Duodenal mucosa (tissue), 2 donors: ENCODE data around the gene CHD5.

Source experiments
- H3K27ac ChIP-seq: one replicate; pipeline ENCODE4 v1.7.0; 2013; ENCODE audit warnings: low read depth, low read length
- H3K27me3 ChIP-seq, 2 donors: one replicate each; pipeline ENCODE4 v1.7.0; 2013; ENCODE audit warnings: low read length in 2 of 2, control low read depth in 1 of 2; ENCODE audit not compliant: insufficient read depth in 2 of 2, control insufficient read depth in 1 of 2
- H3K36me3 ChIP-seq, 2 donors: one replicate each; pipeline ENCODE4 v1.7.0; 2013; ENCODE audit warnings: low read length in 2 of 2, control low read depth in 1 of 2; ENCODE audit not compliant: insufficient read depth in 2 of 2, control insufficient read depth in 1 of 2
- H3K4me1 ChIP-seq, 2 donors: one replicate each; pipeline ENCODE4 v1.7.0; 2013; ENCODE audit warnings: low read length in 2 of 2, control low read depth in 1 of 2; ENCODE audit not compliant: insufficient read depth in 2 of 2, control insufficient read depth in 1 of 2
- H3K4me3 ChIP-seq, 2 donors: one replicate each; pipeline ENCODE4 v1.7.0; 2013; ENCODE audit warnings: low read length in 2 of 2, low read depth in 1 of 2
- H3K9ac ChIP-seq, 2 donors: one replicate each; pipeline ENCODE4 v1.7.0; 2013; ENCODE audit warnings: low read length in 2 of 2, low read depth in 1 of 2
- H3K9me3 ChIP-seq, 2 donors: one replicate each; pipeline ENCODE4 v1.7.0; 2013; ENCODE audit warnings: low read length in 2 of 2, control low read depth in 1 of 2; ENCODE audit not compliant: control insufficient read depth in 1 of 2

Gene CHD5

GRCh38 chr1:6202256-6202655, 22.1 kb upstream of the CHD5 start:
- no peak overlapping the region for H3K27ac ChIP-seq
- no peak overlapping the region for H3K9ac ChIP-seq
- H3K9me3 ChIP-seq: no peaks in the 10 kb centered on the region
- no peak overlapping the region for H3K4me3 ChIP-seq
- H3K4me1 ChIP-seq: peaks cover 16 to 28% of the 10 kb centered on the region in 2 donors
- peaks cover 0 to 8% of the 10 kb centered on the region in 2 donors for H3K27me3 ChIP-seq
- H3K36me3 ChIP-seq: peaks cover 0 to 5% of the 10 kb centered on the region in 2 donors

- H3K27ac ChIP-seq: peak overlapping the region; percentile 39
- H3K27me3 ChIP-seq: no peaks in the 10 kb centered on the region
- H3K4me1 ChIP-seq: peaks cover 16 to 23% of the 10 kb centered on the region in 2 donors
- no peaks in the 10 kb centered on the region for H3K9me3 ChIP-seq
- H3K4me3 ChIP-seq: peak overlapping the region; percentile 67 to 96
- peaks cover 0 to 20% of the 10 kb centered on the region in 2 donors for H3K36me3 ChIP-seq
- H3K9ac ChIP-seq: peak overlapping the region in 1 of 2 donors; percentile 51
These were observed 20.2 kb upstream of the CHD5 start for GRCh38 chr1:6200188-6200809.

GRCh38 chr1:6199298-6200187, 19.4 kb upstream of the CHD5 start, which contains the start of gene RPL22:
RPL22 (minus strand) TSS chr1:6199595; CDS start chr1:6199573, 22 bp downstream.
- peaks cover 16 to 23% of the 10 kb centered on the region in 2 donors for H3K4me1 ChIP-seq
- H3K36me3 ChIP-seq: peaks cover 0 to 22% of the 10 kb centered on the region in 2 donors
- H3K27me3 ChIP-seq: no peaks in the 10 kb centered on the region
- H3K27ac ChIP-seq: peak within 1 kb of the TSS; percentile 39
- H3K4me3 ChIP-seq: peak within 1 kb of the TSS; percentile 96 to 100
- peak within 1 kb of the TSS; percentile 87 to 98 for H3K9ac ChIP-seq
- H3K9me3 ChIP-seq: no peaks in the 10 kb centered on the region

DNA sequence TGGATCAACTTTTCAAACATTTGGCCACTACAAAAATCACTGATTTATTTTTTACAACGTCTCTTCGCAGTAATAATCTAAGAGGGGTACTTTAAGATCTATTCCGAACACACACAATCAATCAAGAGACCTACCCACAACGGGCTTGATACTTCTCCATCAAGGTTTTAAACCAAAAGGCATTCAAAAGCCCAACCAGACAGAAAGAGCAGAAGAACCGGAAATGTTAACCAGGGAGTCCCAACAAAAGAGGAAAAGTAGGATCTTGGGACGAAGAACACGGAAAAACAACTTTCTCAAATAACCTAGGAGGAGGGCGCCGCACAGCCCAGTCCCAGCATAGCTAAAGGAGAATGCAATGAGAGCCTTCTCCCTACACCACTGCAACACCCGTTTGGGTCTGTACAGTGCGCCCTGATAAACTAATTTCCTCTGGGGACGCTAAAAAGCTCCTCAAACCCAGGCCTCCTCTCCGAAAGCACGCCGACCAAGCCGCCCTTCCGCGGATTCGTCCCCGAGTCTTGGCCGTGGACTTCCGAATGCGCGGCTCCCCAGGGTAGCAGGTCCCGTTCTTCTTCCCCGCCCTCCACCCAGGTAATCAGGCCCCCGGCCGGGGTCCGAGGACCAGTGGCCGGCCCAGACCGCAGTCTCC, 18.7 kb upstream of the CHD5 start:
- no peaks in the 10 kb centered on the region for H3K9me3 ChIP-seq
- peak overlapping the region; percentile 96 to 100 for H3K4me3 ChIP-seq
- no peaks in the 10 kb centered on the region for H3K27me3 ChIP-seq
- no peak overlapping the region for H3K27ac ChIP-seq
- H3K36me3 ChIP-seq: peaks cover 0 to 30% of the 10 kb centered on the region in 2 donors
- peaks cover 16 to 23% of the 10 kb centered on the region in 2 donors for H3K4me1 ChIP-seq
- peak overlapping the region; percentile 87 to 98 for H3K9ac ChIP-seq

GRCh38 chr1:6197746-6198427, 17.8 kb upstream of the CHD5 start:
- Histone ChIP-seq H3K4me3 (peak overlapping the region; percentile 96 to 100), H3K27me3 (no peaks in the 10 kb centered on the region), H3K9ac (peak overlapping the region; percentile 87 to 98), H3K36me3 (peaks cover 4 to 39% of the 10 kb centered on the region in 2 donors), H3K9me3 (no peaks in the 10 kb centered on the region), H3K4me1 (peaks cover 16 to 23% of the 10 kb centered on the region in 2 donors), H3K27ac (no peak overlapping the region)

DNA sequence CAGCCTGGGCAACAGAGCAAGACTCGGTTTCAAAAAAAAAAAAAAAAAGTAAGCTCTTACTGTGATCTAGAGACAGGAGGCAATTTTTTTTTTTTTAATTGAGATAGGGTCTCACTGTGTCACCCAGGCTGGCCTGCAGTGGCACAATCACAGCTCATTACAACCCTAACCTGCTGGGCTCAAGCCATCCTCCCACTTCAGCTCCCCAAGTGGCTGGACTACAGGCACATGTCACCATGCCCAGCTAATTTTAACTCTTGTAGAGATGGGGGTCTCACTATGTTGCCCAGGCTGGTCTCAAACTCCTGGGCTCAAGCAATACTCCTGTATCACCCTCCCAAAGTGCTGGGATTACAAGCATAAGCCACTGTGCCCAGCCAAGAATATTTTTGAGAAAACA, 11.8 kb upstream of the CHD5 start:
- Histone ChIP-seq H3K9ac (no peak overlapping the region), H3K4me1 (no peaks in the 10 kb centered on the region), H3K27ac (no peak overlapping the region), H3K4me3 (no peak overlapping the region), H3K9me3 (no peaks in the 10 kb centered on the region), H3K27me3 (no peaks in the 10 kb centered on the region), H3K36me3 (peaks cover 15 to 71% of the 10 kb centered on the region in 2 donors)

- no peak overlapping the region for H3K27ac ChIP-seq
- no peaks in the 10 kb centered on the region for H3K27me3 ChIP-seq
- H3K4me1 ChIP-seq: no peaks in the 10 kb centered on the region
- no peak overlapping the region for H3K4me3 ChIP-seq
- H3K36me3 ChIP-seq: peaks cover 23 to 58% of the 10 kb centered on the region in 2 donors
- H3K9me3 ChIP-seq: no peaks in the 10 kb centered on the region
- no peak overlapping the region for H3K9ac ChIP-seq
These were observed 8.3 kb upstream of the CHD5 start for GRCh38 chr1:6188466-6188865.

GRCh38 chr1:6185635-6186382, 5.7 kb upstream of the CHD5 start:
- Histone ChIP-seq H3K36me3 (peaks cover 16 to 42% of the 10 kb centered on the region in 2 donors), H3K27me3 (peaks cover 8 to 9% of the 10 kb centered on the region in 2 donors), H3K9me3 (no peaks in the 10 kb centered on the region), H3K4me1 (no peaks in the 10 kb centered on the region), H3K9ac (no peak overlapping the region), H3K27ac (no peak overlapping the region), H3K4me3 (no peak overlapping the region)

- Histone ChIP-seq H3K36me3 (peaks cover 12 to 35% of the 10 kb centered on the region in 2 donors), H3K4me3 (no peak overlapping the region), H3K27ac (no peak overlapping the region), H3K27me3 (peaks cover 10 to 12% of the 10 kb centered on the region in 2 donors), H3K9ac (no peak overlapping the region), H3K9me3 (no peaks in the 10 kb centered on the region), H3K4me1 (no peaks in the 10 kb centered on the region)
These were observed 5.0 kb upstream of the CHD5 start for GRCh38 chr1:6185151-6185550.
